Aorta (tissue), 5 donors: ENCODE data around the gene TMC2. TPM values are rescaled to one million over a fixed set of nuclear protein-coding genes. Genes with fewer than 3 reads are reported as not detected.

Experiments used
- ATAC-seq: fragments of 200-7000 bp; cut with Tn5 transposase; one replicate; pipeline ENCODE4 v1.9.1; 2022; ENCODE audit warnings: moderate library complexity; ENCODE audit not compliant: low FRiP score
- DNase-seq, 2 donors: peaks; one replicate each; pipeline ENCODE4 v3.0.0-alpha.2; 2020
- H3K27ac ChIP-seq, 2 donors: one replicate each; pipeline ENCODE4 v1.5.1; 2013; ENCODE audit warnings: low read length in 2 of 2, mild to moderate bottlenecking in 2 of 2, moderate library complexity in 2 of 2, control low read depth in 1 of 2, inconsistent platforms in 1 of 2, low read depth in 1 of 2
- H3K27me3 ChIP-seq, 2 donors: one replicate each; pipeline ENCODE4 v1.6.1; 2013; ENCODE audit warnings: control low read depth in 1 of 2, low read length in 1 of 2, mild to moderate bottlenecking in 1 of 2, moderate library complexity in 1 of 2; ENCODE audit not compliant: insufficient read depth in 2 of 2, control insufficient read depth in 1 of 2
- H3K36me3 ChIP-seq, 2 donors: one replicate each; pipeline ENCODE4 v1.6.1; 2013; ENCODE audit warnings: control low read depth in 1 of 2, low read length in 1 of 2, mild to moderate bottlenecking in 1 of 2; ENCODE audit not compliant: insufficient read depth in 2 of 2, control insufficient read depth in 1 of 2
- H3K4me1 ChIP-seq, 2 donors: one replicate each; pipeline ENCODE4 v1.6.1; 2013; ENCODE audit warnings: low read length in 2 of 2, control low read depth in 1 of 2, mild to moderate bottlenecking in 1 of 2, moderate library complexity in 1 of 2; ENCODE audit not compliant: insufficient read depth in 2 of 2, control insufficient read depth in 1 of 2
- H3K4me3 ChIP-seq, 2 donors: one replicate each; pipeline ENCODE4 v1.5.1; 2013; ENCODE audit warnings: low read length in 2 of 2, control low read depth in 1 of 2, mild to moderate bottlenecking in 1 of 2
- H3K9me3 ChIP-seq: one replicate; pipeline ENCODE4 v1.6.1; 2013; ENCODE audit warnings: mild to moderate bottlenecking, low read length; ENCODE audit not compliant: control insufficient read depth
- WGBS, 2 donors: extraction: QIAGEN DNeasy Blood & Tissue Kit; methylation state at CpG; one replicate each; pipeline ENCODE4 v1.1.7; 2013; 5-methylcytosine and 5-hydroxymethylcytosine counted together
- intact Hi-C, 2 donors: fragments of 100-400 bp; cut with DNase I; formaldehyde crosslinking; loops; one replicate each; pipeline versions ENCODE4 v1.14.2 to v1.15.0; 2022
- polyA plus RNA-seq, 2 donors: library from polyadenylated mRNA; stranded (reverse); fragments of 200-250 nt; gene quantifications; one replicate each; pipeline ENCODE4 v1.2.3, GENCODE V29; 2013
- total RNA-seq, 2 donors: library from RNA; stranded (reverse); fragmentation: NEBNext Ultra II Directional; extraction: Animal tissue kit (Norgen Biotek cat#: 25700); gene quantifications; one replicate each; pipeline ENCODE4 v1.2.1, GENCODE V29; 2021
- donor health status: healthy with polysubstance abuse.
- donor health status: Bipolar disorder and iron deficiency.
- donor health status: DM: no; HTN: no; CAD: no.
- donor health status: DM: no; HTN: no; CAD: no.
- donor health status: DM: yes; HTN: yes; CAD: no.

The TMC2 gene
- total and polyA plus RNA-seq, 4 donors, result 0.10 to 0.15 TPM; not detected in 2

DNA sequence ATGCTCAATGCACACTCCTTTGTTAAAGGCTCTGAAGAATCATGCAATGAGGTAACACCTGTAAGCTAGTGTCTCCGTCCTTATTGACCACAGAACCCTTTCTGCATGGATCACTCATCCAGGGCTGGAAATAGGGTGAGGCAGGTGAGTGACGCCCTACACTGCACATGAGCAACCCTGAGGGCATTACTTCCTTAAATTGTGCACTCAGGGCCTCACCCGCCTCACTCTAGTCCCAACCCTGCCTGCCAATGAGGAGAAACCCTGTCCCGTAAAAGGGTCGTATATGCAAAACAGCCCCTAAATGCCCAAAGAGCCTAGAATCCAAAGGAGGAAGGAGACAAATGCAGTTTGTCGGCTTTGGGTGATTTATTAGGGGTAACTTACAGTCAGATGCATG, 82.4 kb downstream of the TMC2 start:
- 75 to 78% methylated on average over 6 of the region's 6 CpGs for WGBS, 2 donors
- H3K36me3 ChIP-seq, result no peaks in the 10 kb centered on the region
- H3K9me3 ChIP-seq, result peaks cover 2% of the 10 kb centered on the region
- no peak overlapping the region for H3K27ac ChIP-seq
- no peak overlapping the region for H3K4me3 ChIP-seq
- intact Hi-C loops, result no loop called here
- no peaks in the 10 kb centered on the region for H3K27me3 ChIP-seq
- DNase-seq (no peak), ATAC-seq (no peak)
- no peaks in the 10 kb centered on the region for H3K4me1 ChIP-seq

DNA sequence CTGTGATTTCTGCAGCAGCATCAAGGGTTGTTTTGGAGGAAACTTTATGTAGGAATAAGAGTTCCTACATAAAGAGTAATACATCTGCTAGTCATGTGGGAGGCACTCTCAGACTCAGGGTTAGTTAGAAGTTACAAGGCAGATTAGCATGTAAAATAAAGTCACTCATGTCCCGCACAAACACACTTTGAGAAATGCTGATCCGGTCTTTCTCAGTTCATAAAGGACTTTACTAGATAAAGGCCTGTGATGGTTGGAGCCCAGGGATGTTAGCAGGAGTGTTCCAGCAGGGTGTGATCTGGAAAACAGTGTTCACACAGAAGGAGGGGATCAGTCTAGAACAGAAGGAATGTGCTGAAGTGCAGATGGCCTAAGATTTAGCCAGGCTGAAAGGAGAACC, 83.0 kb downstream of the TMC2 start:
- Histone ChIP-seq H3K4me1 (no peaks in the 10 kb centered on the region), H3K27ac (no peak overlapping the region), H3K36me3 (no peaks in the 10 kb centered on the region), H3K27me3 (no peaks in the 10 kb centered on the region), H3K9me3 (peaks cover 2% of the 10 kb centered on the region), H3K4me3 (no peak overlapping the region)
- DNase-seq (no peak), ATAC-seq (no peak)
- 72 to 73% methylated on average over 2 of the region's 2 CpGs for WGBS, 2 donors
- intact Hi-C loops, result no loop called here

DNA sequence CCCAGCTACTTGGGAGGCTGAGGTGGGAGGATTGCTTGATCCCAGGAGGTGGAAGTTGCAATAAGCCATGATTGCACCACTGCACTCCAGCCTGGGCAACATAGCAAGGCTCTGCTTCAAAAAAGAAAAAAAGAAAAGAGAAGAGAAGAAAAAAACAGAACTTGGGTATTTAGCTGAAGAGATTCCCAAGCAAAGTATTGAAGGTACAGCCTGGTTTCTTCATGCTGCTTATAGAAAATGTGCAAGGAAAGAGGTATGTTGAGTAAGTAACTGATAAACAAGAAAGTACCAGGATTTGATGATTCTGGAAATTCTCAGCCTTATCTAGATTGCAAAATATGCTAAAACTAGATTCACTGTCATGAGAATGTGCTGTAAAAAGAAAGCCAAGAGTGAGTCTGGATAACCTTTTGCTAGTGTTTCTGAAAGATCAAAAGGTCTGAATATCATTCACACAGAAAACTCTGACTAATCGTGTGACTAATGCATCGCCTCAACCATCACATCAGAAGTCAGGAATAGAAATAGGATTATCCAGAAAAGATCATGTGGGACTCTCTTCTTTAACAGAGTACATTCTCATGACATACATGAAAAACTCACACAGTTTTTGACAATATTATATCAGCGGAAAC, 83.7 kb downstream of the TMC2 start:
- WGBS, 2 donors, result 84 to 91% methylated on average over 3 of the region's 3 CpGs
- Histone ChIP-seq H3K9me3 (peaks cover 2% of the 10 kb centered on the region), H3K36me3 (no peaks in the 10 kb centered on the region), H3K27ac (no peak overlapping the region), H3K4me3 (no peak overlapping the region), H3K27me3 (no peaks in the 10 kb centered on the region), H3K4me1 (no peaks in the 10 kb centered on the region)
- no peak for DNase-seq
- intact Hi-C loops, result no loop called here
- ATAC-seq, result no peak

DNA sequence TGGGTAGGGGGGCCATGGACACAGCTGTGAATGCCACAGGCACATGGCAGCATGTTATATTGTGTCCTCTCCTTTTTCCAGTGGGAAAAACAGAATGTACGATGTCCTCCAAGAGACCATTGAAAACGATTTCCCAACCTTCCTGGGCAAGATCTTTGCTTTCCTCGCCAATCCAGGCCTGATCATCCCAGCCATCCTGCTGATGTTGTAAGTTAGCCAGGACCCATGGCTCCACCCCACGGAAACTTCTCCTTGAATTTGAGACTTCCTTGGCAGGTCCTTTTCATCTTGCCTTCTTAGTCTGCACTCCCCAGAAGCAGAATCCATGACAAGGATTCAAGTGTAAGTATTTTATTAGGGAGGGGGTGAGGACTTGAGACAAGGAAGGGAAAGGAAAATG, 87.8 kb downstream of the TMC2 start:
- DNase-seq, result peak in 1 of 2 donors; percentile 52
- WGBS, 2 donors, result 66% methylated on average over 4 of the region's 4 CpGs

DNA sequence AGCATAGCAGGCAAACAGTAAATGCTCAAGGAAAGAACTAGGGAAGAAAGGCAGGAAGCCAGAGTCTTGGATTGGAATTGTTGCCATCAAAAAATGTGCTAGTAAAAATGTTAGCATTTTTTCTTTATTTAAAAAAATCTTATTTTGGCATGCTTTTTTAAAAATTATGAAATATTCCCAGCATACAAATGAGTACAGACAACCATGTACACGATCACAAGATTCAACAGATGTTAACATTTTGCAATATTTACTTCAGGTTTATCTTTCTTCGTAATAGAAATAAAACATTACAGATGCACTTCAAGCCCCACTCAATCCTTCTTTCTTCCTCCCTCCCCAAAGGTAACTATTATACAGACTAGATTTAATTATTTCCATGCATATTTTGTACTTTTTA, 88.7 kb downstream of the TMC2 start:
- no peaks in the 10 kb centered on the region for H3K4me1 ChIP-seq
- H3K27me3 ChIP-seq, result no peaks in the 10 kb centered on the region
- DNase-seq, result no peak
- intact Hi-C loops, result no loop called here
- H3K27ac ChIP-seq, result no peak overlapping the region
- H3K4me3 ChIP-seq, result no peak overlapping the region
- ATAC-seq, result no peak
- peaks cover 4% of the 10 kb centered on the region for H3K9me3 ChIP-seq
- H3K36me3 ChIP-seq, result no peaks in the 10 kb centered on the region
- 80% methylated on average over 2 of the region's 2 CpGs for WGBS, 2 donors

More for the DNA sequence above, 87.8 kb downstream of the TMC2 start:
- intact Hi-C loops, result no loop called here
- Histone ChIP-seq H3K36me3 (no peaks in the 10 kb centered on the region), H3K27ac (no peak overlapping the region), H3K9me3 (peaks cover 7% of the 10 kb centered on the region), H3K4me1 (no peaks in the 10 kb centered on the region), H3K4me3 (no peak overlapping the region), H3K27me3 (no peaks in the 10 kb centered on the region)
- ATAC-seq, result peak; percentile 69

DNA sequence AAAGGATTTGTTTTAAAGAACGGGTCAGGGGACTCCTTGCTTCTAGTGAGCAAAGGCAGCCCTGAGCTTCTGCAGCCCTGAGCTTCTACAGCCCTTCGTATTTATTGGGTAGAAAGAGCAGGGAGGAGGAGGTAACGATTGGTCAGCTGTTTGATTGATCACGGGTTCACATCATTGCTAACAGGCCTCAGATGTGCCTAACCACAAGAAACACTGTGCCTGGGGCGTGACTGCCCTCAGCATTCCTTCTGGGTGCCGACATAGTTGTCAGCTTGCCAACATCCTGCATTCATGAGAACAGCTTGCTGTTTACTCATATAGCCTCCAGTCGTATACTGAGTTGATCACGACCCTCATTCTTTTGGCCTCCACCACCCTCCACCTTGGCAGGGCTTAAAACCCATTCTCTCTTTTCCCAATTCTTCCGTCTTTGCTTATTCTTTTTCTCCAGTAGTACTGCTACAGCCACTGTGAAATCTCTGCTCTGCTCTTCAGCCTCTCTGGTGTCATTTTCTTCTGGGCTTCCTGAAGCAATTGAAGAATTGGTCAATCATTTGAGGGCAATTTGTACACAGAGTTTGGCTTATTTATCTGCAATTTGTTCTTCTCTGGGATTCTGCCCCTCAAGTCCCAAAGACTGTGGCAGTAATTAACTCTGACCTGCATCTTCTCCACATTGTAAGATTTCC, 90.6 kb downstream of the TMC2 start:
- H3K36me3 ChIP-seq, result no peaks in the 10 kb centered on the region
- WGBS, 2 donors, result 65 to 71% methylated on average over 9 of the region's 9 CpGs
- ATAC-seq, result no peak

DNA sequence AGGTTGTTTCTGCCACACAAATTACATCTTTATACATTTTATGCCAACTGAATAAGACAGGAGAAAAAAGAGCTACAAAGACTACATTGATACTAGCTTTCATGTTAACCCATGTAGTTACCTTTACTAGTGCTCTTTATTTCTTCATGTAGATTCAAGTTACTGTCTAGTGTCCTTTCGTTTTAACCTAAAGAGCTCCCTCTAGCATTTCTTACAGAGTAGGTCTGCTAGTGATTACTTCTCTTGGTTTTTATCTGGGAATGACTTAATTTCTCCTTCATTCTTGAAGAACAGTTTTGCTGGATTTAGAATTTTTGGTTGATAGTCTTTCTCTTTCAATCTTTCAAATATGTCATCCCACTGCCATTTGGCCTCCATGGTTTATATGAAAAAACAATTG, 94.9 kb downstream of the TMC2 start:
- DNase-seq, result no peak
- ATAC-seq, result no peak
- no peak overlapping the region for H3K4me3 ChIP-seq
- intact Hi-C loops, result no loop called here
- no peak overlapping the region for H3K27ac ChIP-seq
- 23 to 31% methylated on average over 1 of the region's 1 CpG for WGBS, 2 donors
- no peaks in the 10 kb centered on the region for H3K4me1 ChIP-seq
- no peaks in the 10 kb centered on the region for H3K27me3 ChIP-seq
- no peaks in the 10 kb centered on the region for H3K36me3 ChIP-seq
- H3K9me3 ChIP-seq, result peaks cover 3% of the 10 kb centered on the region

More for the DNA sequence above, 90.6 kb downstream of the TMC2 start:
- no peaks in the 10 kb centered on the region for H3K27me3 ChIP-seq
- H3K27ac ChIP-seq, result no peak overlapping the region
- H3K4me1 ChIP-seq, result no peaks in the 10 kb centered on the region
- DNase-seq, result no peak
- H3K9me3 ChIP-seq, result peaks cover 4% of the 10 kb centered on the region
- intact Hi-C loops, result no loop called here
- no peak overlapping the region for H3K4me3 ChIP-seq

DNA sequence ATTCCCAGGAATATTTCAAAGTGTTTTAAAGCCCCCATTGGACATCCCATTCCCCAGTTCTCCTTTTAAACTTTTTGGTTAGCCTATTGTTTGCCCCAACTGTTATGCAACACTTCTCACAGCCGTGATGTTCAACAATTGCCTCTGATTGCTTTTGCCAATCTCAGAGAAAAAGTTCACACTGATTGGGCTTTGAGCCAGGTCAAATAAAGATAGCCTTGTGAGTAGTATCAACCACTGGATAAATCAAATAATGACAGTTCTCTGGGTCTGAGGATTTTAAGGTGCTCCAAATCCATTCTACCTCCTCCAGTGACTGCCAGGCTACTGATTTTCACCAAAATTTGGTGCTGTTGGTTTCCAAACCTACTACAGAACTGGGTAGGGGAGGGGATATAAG, 97.0 kb downstream of the TMC2 start:
- Histone ChIP-seq H3K27ac (no peak overlapping the region), H3K4me3 (no peak overlapping the region), H3K27me3 (no peaks in the 10 kb centered on the region), H3K9me3 (no peaks in the 10 kb centered on the region), H3K4me1 (no peaks in the 10 kb centered on the region), H3K36me3 (no peaks in the 10 kb centered on the region)
- ATAC-seq, result no peak
- intact Hi-C loops, result no loop called here
- no peak for DNase-seq
- WGBS, 2 donors, result 3 to 9% methylated on average over 1 of the region's 1 CpG

DNA sequence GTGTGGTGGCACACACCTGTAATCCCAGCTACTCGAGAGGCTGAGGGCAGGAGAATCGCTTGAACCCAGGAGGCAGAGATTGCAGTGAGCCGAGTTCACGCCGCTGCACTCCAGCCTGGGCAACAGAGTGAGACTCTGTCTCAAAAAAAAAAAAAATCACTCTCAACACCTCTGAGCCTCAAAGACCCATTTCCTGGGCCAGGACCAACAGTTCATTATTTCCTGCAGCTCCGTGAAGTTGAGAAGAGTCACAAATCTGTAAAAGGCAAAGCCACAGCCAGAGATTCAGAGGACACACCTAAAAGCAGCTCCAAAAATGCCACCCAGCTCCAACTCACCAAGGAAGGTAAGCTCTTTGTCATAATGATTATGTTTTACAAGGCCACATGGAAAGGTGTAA, 100.9 kb downstream of the TMC2 start:
- Histone ChIP-seq H3K4me1 (no peaks in the 10 kb centered on the region), H3K27ac (no peak overlapping the region), H3K9me3 (no peaks in the 10 kb centered on the region), H3K27me3 (no peaks in the 10 kb centered on the region), H3K36me3 (no peaks in the 10 kb centered on the region), H3K4me3 (no peak overlapping the region)
- no peak for ATAC-seq
- intact Hi-C loops, result no loop called here
- DNase-seq, result no peak
- WGBS, 2 donors, result 82% methylated on average over 6 of the region's 6 CpGs
